Psoas muscle (tissue), 8 donors: ENCODE measurements around the gene ENPP6. TPM values are rescaled to one million over a fixed set of nuclear protein-coding genes. Genes with fewer than 3 reads are reported as not detected.
"Not testable (repeated sequence)": the region's sequence is repeated elsewhere in the genome, so short reads cannot be mapped to it uniquely, and the experiment has no call there.

Source experiments
- ATAC-seq, 4 donors: fragments of 200-7000 bp; cut with Tn5 transposase; one replicate each; pipeline ENCODE4 v1.9.1; 2020; ENCODE audit warnings: moderate library complexity in 3 of 4, mild to moderate bottlenecking in 2 of 4
- DNase-seq, 2 donors: peaks; one replicate each; pipeline ENCODE4 v3.0.0-alpha.2; 2020
- H3K27ac ChIP-seq: fragments of 200-600 bp; one replicate; pipeline ENCODE4 v1.8.0; 2022
- H3K27me3 ChIP-seq, 3 donors: fragments of 200-600 bp in 1 of 3; one replicate each; pipeline versions ENCODE4 v1.6.1 to v1.8.0; 2013 to 2022; ENCODE audit warnings: low read length in 2 of 3, mild to moderate bottlenecking in 2 of 3, moderate library complexity in 1 of 3; ENCODE audit not compliant: insufficient read depth in 3 of 3
- H3K36me3 ChIP-seq, 2 donors: fragments of 200-600 bp in 1 of 2; one replicate each; pipeline versions ENCODE4 v1.6.1 to v1.8.0; 2013 to 2022; ENCODE audit warnings: low read depth in 1 of 2, mild to moderate bottlenecking in 1 of 2, moderate library complexity in 1 of 2; ENCODE audit not compliant: insufficient read depth in 1 of 2
- H3K4me1 ChIP-seq: fragments of 200-600 bp; one replicate; pipeline ENCODE4 v1.8.0; 2022
- H3K4me3 ChIP-seq: fragments of 200-600 bp; one replicate; pipeline ENCODE4 v1.8.0; 2022; ENCODE audit warnings: mild to moderate bottlenecking
- H3K9me3 ChIP-seq: fragments of 200-600 bp; one replicate; pipeline ENCODE4 v1.8.0; 2022
- WGBS, 3 donors: extraction: QIAGEN DNeasy Blood & Tissue Kit; methylation state at CpG; one replicate each; pipeline versions ENCODE4 v1.1.6 to v1.1.7; 2013; 5-methylcytosine and 5-hydroxymethylcytosine counted together
- intact Hi-C, 2 donors: fragments of 100-400 bp; cut with DNase I; formaldehyde crosslinking; loops; one replicate each; pipeline versions ENCODE4 v1.11.0 to v1.14.2; 2022
- polyA plus RNA-seq, 3 donors: library from polyadenylated mRNA; stranded (reverse); fragments of 200-250 nt; gene quantifications; one replicate each; pipeline ENCODE4 v1.2.3, GENCODE V29; 2013
- total RNA-seq, 4 donors: library from RNA; stranded (reverse); fragmentation: NEBNext Ultra II Directional in 2 of 4; extraction: Animal tissue kit (Norgen Biotek cat#: 25700) in 2 of 4; gene quantifications; one replicate each; pipeline versions ENCODE4 v1.2.1 to v1.2.4, GENCODE V29; 2021 to 2023
- TF ChIP-seq, protein P1 (sequence below): fragments of 200-600 bp; IDR thresholded peaks from one replicate; pipeline ENCODE4 v1.8.0; 2022; ENCODE audit warnings: antibody characterized with exemption
- donor health status: healthy with polysubstance abuse.
- donor health status: DM: no; HTN: no; CAD: no; lungs with moderate emphysema.
- donor health status: Bipolar disorder and iron deficiency.
- donor health status: healthy.
- donor health status: DM: yes; HTN: yes; CAD: no.
- donor health status: DM: no; HTN: no; CAD: no.
- donor health status: DM: no; HTN: no; CAD: no.
- donor health status: DM: yes; HTN: yes; CAD: no.

The ENPP6 gene
- total and polyA plus RNA-seq, 7 donors = 0.05 to 0.79 (median 0.11) TPM; not detected in 1

DNA sequence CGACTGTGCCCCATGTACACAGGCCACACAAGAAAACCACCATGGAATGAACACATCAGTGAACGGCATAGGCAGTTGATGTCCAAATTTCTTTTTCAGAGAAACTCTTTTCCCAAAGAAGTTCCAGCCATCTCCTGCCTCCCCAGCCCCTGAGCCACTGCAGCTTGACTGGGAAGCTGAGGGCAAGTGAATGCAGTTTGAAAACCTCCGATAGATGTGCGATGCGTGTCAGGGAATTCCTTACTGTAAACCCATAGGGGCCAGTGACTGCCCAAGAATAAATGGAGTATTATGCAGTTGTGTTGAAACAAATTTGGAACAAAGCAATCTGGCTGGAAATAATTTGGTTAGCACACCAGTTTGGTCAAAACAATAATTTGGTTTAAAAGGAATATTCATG is 72.1 kb downstream of the ENPP6 start:
- Histone ChIP-seq H3K27ac (no peak overlapping the region), H3K4me1 (no peaks in the 10 kb centered on the region), H3K9me3 (peaks cover 4% of the 10 kb centered on the region), H3K27me3 (no peaks in the 10 kb centered on the region), H3K36me3 (no peaks in the 10 kb centered on the region), H3K4me3 (no peak overlapping the region)
- ATAC-seq (no peak), DNase-seq (no peak)
- 91 to 97% (median 92%) methylated on average over 5 of the region's 5 CpGs for WGBS, 3 donors
- TF ChIP-seq, protein P1, sequence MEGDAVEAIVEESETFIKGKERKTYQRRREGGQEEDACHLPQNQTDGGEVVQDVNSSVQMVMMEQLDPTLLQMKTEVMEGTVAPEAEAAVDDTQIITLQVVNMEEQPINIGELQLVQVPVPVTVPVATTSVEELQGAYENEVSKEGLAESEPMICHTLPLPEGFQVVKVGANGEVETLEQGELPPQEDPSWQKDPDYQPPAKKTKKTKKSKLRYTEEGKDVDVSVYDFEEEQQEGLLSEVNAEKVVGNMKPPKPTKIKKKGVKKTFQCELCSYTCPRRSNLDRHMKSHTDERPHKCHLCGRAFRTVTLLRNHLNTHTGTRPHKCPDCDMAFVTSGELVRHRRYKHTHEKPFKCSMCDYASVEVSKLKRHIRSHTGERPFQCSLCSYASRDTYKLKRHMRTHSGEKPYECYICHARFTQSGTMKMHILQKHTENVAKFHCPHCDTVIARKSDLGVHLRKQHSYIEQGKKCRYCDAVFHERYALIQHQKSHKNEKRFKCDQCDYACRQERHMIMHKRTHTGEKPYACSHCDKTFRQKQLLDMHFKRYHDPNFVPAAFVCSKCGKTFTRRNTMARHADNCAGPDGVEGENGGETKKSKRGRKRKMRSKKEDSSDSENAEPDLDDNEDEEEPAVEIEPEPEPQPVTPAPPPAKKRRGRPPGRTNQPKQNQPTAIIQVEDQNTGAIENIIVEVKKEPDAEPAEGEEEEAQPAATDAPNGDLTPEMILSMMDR = no peak
- intact Hi-C loops = no loop called here

DNA sequence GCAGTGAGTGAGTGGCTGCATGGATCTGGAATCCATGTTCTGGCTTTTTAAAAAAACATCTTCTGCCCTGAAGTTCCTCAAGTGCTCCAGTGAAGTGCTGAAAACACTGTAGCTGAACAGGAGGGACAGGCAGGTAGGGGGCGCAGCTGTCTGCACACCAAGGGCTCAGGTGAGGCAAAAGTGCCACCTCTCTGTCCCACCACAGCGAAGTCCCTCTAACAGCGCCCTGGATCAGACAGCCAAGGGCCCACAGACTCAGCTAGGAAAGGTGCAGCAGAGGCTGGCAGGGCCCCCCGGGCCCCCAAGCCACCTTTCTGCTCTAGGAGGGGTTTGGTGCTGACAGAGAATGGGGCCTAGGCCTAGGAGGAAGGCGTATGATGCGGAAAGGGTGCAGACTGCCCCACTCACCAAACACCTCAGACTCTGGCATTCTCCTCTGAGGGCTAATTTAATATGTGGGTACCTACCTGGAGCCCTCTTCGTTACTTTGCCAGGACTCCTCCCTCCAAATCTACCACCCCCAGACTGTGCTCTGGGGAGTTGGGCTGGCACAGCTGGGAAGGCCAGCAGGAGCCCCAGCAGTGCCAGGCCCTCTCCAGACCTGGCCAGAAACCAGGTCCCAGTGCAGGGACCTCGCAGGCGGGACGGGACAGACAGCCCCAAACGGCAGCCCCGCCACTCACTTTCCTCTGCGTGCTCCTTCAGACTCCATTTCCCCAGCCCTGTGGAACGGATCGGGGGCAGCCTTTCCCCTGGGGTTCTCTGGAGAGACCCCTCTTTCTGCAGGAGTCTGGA is 73.7 kb downstream of the ENPP6 start:
- H3K4me3 ChIP-seq = no peak overlapping the region
- no peaks in the 10 kb centered on the region for H3K36me3 ChIP-seq
- WGBS, 3 donors = 77 to 90% (median 78%) methylated on average over 14 to 15 of the region's 15 CpGs
- H3K9me3 ChIP-seq = peaks cover 4% of the 10 kb centered on the region
- TF ChIP-seq, protein P1 = no peak
- intact Hi-C loops = no loop called here
- DNase-seq (no peak), ATAC-seq (no peak)
- no peak overlapping the region for H3K27ac ChIP-seq
- no peaks in the 10 kb centered on the region for H3K27me3 ChIP-seq
- no peaks in the 10 kb centered on the region for H3K4me1 ChIP-seq

DNA sequence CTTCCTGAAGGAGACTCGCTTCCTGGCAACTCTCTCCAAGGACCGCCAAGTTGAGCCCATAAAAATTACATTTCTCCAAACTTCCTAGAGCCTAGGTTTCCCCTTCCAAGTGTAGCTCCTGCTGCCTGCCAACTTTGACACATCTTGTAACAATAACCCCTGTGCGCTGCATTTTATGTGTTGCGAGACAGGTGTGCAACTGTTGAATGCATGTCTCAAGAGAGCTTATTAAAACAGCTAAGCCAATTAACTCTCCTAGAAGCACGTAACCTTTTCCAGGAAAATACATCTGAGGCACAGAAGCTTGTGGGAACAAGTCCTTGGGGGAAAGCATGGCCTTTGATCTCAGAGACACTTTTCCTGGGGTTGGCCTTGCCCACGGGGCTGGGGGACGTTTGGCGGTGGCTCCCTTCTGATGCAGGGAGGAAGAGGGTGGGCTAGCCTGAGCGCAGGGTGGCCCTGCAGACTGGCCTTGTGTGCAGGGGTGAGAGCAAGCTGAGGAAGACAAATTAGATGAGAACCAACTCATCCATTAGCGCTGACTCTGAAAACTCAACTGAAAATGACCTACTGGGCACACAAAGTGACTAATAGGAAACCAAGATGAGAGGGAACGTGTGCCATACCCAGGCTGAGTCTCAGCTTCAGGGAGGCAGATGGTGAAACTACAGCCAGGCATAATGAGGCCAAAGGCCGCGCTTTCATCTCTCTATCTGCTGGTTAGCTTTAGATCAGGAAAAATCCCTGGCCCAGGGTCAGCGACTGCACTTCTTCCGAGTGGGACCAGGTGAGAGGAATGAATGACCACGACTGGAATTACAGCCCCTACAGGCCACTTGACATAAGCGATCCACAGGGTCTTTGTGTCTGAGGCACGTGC is 75.3 kb downstream of the ENPP6 start:
- 55 to 65% (median 57%) methylated on average over 18 of the region's 18 CpGs for WGBS, 3 donors
- ATAC-seq = no peak

DNA sequence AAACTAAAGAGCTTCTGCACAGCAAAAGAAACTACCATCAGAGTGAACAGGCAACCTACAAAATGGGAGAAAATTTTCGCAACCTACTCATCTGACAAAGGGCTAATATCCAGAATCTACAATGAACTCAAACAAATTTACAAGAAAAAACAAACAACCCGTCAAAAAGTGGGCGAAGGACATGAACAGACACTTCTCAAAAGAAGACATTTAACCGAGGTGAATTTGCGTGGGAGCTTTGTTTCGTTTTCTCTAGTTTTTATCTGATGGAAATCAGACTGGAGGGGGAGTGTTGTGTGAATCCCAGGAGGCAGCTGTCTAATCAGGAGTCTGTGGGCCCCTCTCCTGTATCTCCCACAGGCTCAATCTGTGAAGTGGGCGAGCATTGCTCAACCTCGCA is 76.8 kb downstream of the ENPP6 start:
- H3K4me1 ChIP-seq, DNase-seq, ATAC-seq, H3K36me3 ChIP-seq, H3K4me3 ChIP-seq, H3K27ac ChIP-seq, H3K9me3 ChIP-seq, intact Hi-C loops, H3K27me3 ChIP-seq: not testable (repeated sequence)
- 82 to 94% (median 93%) methylated on average over 7 of the region's 8 CpGs for WGBS, 3 donors

More for the DNA sequence above, 75.3 kb downstream of the ENPP6 start:
- Histone ChIP-seq H3K4me1 (no peaks in the 10 kb centered on the region), H3K27me3 (no peaks in the 10 kb centered on the region), H3K4me3 (no peak overlapping the region), H3K27ac (no peak overlapping the region), H3K9me3 (peaks cover 4% of the 10 kb centered on the region), H3K36me3 (no peaks in the 10 kb centered on the region)
- no peak for DNase-seq
- TF ChIP-seq, protein P1 = no peak
- intact Hi-C loops = no loop called here

DNA sequence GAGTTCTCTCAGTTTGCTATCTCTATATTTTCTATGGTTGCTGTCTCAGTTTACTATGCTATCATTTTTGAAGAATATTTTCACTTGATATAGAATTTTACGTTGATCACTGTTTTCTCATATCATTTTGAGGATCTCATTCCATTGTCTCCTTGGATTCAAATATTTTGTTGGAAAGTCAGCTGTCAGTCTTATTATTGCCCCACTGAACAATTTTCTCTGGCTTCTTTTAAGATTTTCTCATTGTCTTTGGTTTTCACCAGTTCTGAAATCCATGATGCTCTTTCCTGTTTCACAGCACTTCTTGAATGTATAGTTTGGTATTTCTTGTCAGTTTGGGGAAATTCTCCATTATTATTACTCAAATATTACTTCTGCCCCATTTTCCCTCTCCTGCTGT is 81.1 kb downstream of the ENPP6 start:
- Histone ChIP-seq H3K36me3 (no peaks in the 10 kb centered on the region), H3K27me3 (no peaks in the 10 kb centered on the region), H3K4me1 (no peaks in the 10 kb centered on the region), H3K9me3 (peaks cover 6% of the 10 kb centered on the region), H3K4me3 (no peak overlapping the region), H3K27ac (no peak overlapping the region)
- intact Hi-C loops = no loop called here
- 82 to 100% (median 88%) methylated on average over 1 of the region's 1 CpG for WGBS, 3 donors
- ATAC-seq = no peak
- DNase-seq = no peak
- TF ChIP-seq, protein P1 = no peak
